Mesendoderm (in vitro differentiated cells): ENCODE data around the gene TRIM16.
"Not testable (repeated sequence)": the region's sequence is repeated elsewhere in the genome, so short reads cannot be mapped to it uniquely, and the experiment has no call there.

Experiments used
- DNase-seq: peaks from one replicate; pipeline ENCODE4 v3.0.0; 2013
- H2AK5ac ChIP-seq: 2 replicates; pipeline ENCODE4 v1.6.1; 2013; ENCODE audit warnings: low read length, inconsistent platforms
- H2BK120ac ChIP-seq: 2 replicates; pipeline ENCODE4 v1.6.1; 2013; ENCODE audit warnings: low read depth, mild to moderate bottlenecking, low read length, moderate library complexity, mixed read lengths
- H2BK15ac ChIP-seq: replicated peaks from 2 replicates; pipeline ENCODE4 v1.6.1; 2013; ENCODE audit warnings: low read depth, mild to moderate bottlenecking, moderate library complexity
- H2BK5ac ChIP-seq: 2 replicates; pipeline ENCODE4 v1.6.1; 2013; ENCODE audit warnings: low read length, inconsistent platforms
- H3K18ac ChIP-seq: 2 replicates; pipeline ENCODE4 v1.6.1; 2013; ENCODE audit warnings: mild to moderate bottlenecking, low read length, mixed read lengths
- H3K23ac ChIP-seq: one replicate; pipeline ENCODE4 v1.6.1; 2013; ENCODE audit warnings: low read length
- H3K27ac ChIP-seq: 2 replicates; pipeline ENCODE4 v1.5.1; 2013; ENCODE audit warnings: low read depth, mild to moderate bottlenecking, inconsistent platforms, low read length, moderate library complexity
- H3K27me3 ChIP-seq: 2 replicates; pipeline ENCODE4 v1.6.1; 2013; ENCODE audit warnings: low read length, control low read depth, mild to moderate bottlenecking, inconsistent platforms; ENCODE audit not compliant: insufficient read depth, poor library complexity
- H3K36me3 ChIP-seq: 2 replicates; pipeline ENCODE4 v1.6.1; 2013; ENCODE audit warnings: low read length, inconsistent platforms; ENCODE audit not compliant: control insufficient read depth, insufficient read depth
- H3K4ac ChIP-seq: one replicate; pipeline ENCODE4 v1.6.1; 2013; ENCODE audit warnings: low read depth, mild to moderate bottlenecking, low read length, moderate library complexity
- H3K4me1 ChIP-seq: 2 replicates; pipeline ENCODE4 v1.6.1; 2013; ENCODE audit warnings: low read depth, low read length, inconsistent platforms; ENCODE audit not compliant: control insufficient read depth
- H3K4me2 ChIP-seq: 2 replicates; pipeline ENCODE4 v1.6.1; 2013; ENCODE audit warnings: low read length
- H3K4me3 ChIP-seq: 2 replicates; pipeline ENCODE4 v1.5.1; 2013; ENCODE audit warnings: mild to moderate bottlenecking, low read length
- H3K56ac ChIP-seq: one replicate; pipeline ENCODE4 v1.6.1; 2013; ENCODE audit warnings: low read length
- H3K79me1 ChIP-seq: 2 replicates; pipeline ENCODE4 v1.6.1; 2013; ENCODE audit warnings: low read length, inconsistent platforms
- H3K79me2 ChIP-seq: 2 replicates; pipeline ENCODE4 v1.6.1; 2013; ENCODE audit warnings: mild to moderate bottlenecking, low read length; ENCODE audit not compliant: control insufficient read depth, insufficient read depth
- H3K9ac ChIP-seq: 2 replicates; pipeline ENCODE4 v1.6.1; 2013; ENCODE audit warnings: low read length, inconsistent platforms
- H4K5ac ChIP-seq: one replicate; pipeline ENCODE4 v1.6.1; 2013; ENCODE audit warnings: low read length
- H4K8ac ChIP-seq: one replicate; pipeline ENCODE4 v1.6.1; 2013; ENCODE audit warnings: low read depth, mild to moderate bottlenecking, control low read depth, low read length, moderate library complexity
- WGBS: extraction: QIAGEN DNeasy Blood & Tissue Kit; methylation state at CpG from one replicate; pipeline ENCODE4 v1.1.7; 2013; ENCODE audit warnings: low lambda C conversion rate, missing lambda C conversion rate; ENCODE audit not compliant: insufficient coverage; ENCODE audit errors: extremely low coverage; 5-methylcytosine and 5-hydroxymethylcytosine counted together

The TRIM16 gene

DNA sequence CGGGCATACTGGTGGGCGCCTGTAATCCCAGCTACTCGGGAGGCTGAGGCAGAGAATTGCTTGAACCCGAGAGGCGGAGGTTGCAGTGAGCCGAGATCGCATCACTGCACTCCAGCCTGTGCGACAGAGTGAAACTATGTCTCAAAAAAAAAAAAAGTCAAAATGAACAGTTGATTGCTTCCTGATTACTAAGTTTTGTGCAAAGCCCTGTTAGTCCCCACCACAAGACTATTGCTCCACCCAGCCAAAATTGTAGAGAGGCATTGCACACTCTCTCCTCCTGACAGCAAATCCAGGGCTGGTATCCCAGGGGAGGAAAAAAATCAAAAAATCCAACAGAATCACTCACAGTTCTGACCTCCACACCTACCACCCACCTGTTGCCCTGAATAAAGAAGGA, 91.2 kb downstream of the TRIM16 start:
- H3K4me2 ChIP-seq, H3K9ac ChIP-seq, H3K79me1 ChIP-seq, H3K27me3 ChIP-seq, H2BK120ac ChIP-seq, H3K56ac ChIP-seq, DNase-seq, H2AK5ac ChIP-seq, H2BK5ac ChIP-seq, H3K23ac ChIP-seq, H3K4ac ChIP-seq, H3K18ac ChIP-seq, H3K36me3 ChIP-seq, H3K79me2 ChIP-seq, H3K4me3 ChIP-seq, H3K4me1 ChIP-seq, H4K5ac ChIP-seq, H4K8ac ChIP-seq, H2BK15ac ChIP-seq, H3K27ac ChIP-seq: not testable (repeated sequence)
- no CpG with 5 or more reads among the region's 8 CpGs for WGBS

DNA sequence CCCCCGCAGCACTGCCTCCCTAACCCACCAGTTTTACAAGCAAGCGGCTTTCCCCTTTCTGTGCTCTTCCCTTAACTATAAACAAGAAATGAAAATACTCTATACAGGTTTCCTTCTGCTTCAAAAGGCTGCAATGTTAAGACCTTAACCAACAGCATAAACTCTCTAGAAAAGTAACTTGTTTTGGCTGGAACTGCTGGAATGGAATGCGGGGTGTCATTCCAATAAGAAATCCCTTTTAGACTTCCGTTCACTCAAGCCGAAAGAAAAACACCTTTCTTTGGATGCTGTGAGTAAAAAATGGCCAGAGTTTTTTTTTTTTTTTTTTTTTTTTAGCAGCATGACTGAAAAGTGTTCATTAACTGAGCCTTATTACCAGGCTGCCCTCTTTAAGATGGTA, 92.1 kb downstream of the TRIM16 start:
- H3K4me2 ChIP-seq, H2BK15ac ChIP-seq, H3K23ac ChIP-seq, H3K27me3 ChIP-seq, H2BK5ac ChIP-seq, DNase-seq, H3K4ac ChIP-seq, H3K56ac ChIP-seq, H3K9ac ChIP-seq, H3K4me1 ChIP-seq, H3K18ac ChIP-seq, H2AK5ac ChIP-seq, H4K8ac ChIP-seq, H3K36me3 ChIP-seq, H3K27ac ChIP-seq, H3K79me2 ChIP-seq, H2BK120ac ChIP-seq, H4K5ac ChIP-seq, H3K4me3 ChIP-seq, H3K79me1 ChIP-seq: not testable (repeated sequence)
- WGBS = no CpG with 5 or more reads among the region's 5 CpGs

DNA sequence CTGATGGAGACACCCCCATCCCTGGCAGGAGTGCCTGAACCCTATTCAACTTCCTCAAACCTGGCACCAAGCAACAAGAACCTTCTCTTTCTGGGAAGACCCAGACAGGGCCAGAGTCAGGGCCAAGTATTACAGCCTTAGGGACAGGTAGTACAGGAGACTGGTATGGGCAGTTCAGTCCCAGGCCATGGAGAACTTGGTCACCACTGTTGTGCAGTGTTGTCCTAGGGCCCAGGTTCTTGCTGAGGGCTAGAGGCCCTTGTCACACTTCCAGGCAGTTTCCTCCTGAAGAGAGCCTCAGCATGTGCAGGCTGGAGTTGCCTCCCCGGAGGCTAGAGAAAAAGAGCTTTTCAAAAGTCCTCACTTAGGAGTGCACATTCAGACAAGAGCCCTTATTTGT, 93.3 kb downstream of the TRIM16 start:
- not testable (repeated sequence) for H3K9ac ChIP-seq, H2BK120ac ChIP-seq, H3K23ac ChIP-seq, H3K4me3 ChIP-seq, H4K8ac ChIP-seq, H2AK5ac ChIP-seq, H2BK15ac ChIP-seq, H2BK5ac ChIP-seq, H3K4me1 ChIP-seq, H3K27me3 ChIP-seq, H3K27ac ChIP-seq, H4K5ac ChIP-seq, H3K4me2 ChIP-seq, H3K79me2 ChIP-seq, H3K36me3 ChIP-seq, H3K56ac ChIP-seq, H3K4ac ChIP-seq, H3K79me1 ChIP-seq, H3K18ac ChIP-seq, DNase-seq
- no CpG with 5 or more reads among the region's 1 CpG for WGBS

DNA sequence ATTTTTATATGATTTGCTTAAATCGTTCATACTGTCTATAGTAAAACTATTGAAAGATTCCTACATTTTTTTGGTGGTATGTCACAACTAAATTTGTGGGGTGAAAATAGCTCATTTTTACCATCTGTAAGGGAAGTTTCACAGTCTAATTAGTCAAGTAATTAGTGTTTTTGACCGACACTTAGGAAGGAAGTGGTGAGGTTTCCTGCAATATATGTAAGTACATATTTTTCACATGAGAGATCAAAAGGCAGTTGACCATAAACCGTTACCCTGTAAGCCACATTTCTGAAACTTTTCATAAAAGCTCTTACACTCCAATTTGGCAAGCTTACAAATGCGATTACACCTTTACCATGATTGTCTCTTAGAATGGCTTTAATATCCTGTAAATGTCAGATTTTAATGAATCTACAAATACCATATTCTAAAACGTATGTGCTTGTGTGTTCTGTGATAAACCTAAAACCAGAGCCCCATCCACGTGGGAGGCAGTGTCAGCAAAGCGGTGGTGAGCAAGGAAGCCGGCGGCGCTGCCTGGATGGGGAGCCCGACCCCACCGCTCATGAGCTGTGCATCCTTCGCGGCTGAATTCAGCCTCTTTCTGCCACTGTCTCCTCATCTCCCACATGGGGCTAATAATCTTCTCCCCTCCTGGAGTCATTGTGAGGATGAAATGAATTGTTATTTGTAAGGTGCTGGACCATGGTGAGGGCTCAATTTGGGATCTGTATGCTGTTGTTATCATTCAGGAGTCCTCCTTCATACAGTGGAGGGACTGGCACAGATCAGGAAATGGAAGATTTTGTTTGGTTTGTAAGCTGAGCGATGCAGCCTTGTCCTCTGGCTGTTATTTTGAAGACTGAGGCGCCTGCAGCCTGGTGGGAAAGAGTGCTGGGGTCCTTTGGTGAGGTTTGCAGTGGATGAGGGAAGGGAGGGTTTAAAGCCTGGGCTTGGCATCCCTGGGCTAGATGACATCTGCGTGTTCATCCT, 94.3 kb downstream of the TRIM16 start:
- H3K18ac ChIP-seq = not testable (repeated sequence)
- no CpG with 5 or more reads among the region's 17 CpGs for WGBS

DNA sequence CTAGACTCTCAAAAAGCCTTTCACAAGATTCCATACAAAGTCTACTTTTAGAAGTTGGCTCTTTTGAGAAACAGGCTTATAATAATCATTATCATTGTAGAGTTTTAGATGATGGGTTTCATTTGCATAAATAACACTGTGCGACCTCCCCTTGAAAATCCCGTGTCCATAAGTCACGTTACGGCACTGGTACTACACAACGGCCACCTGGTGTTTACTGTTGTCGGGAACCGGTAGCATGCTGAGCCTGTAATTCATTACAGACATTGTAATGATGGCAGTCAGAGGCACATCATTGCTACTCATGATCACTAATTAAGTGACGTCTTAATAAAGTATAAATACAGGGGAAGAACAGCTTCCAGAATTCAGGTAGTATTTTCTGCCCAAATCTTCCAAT, 96.1 kb downstream of the TRIM16 start:
- not testable (repeated sequence) for H3K27me3 ChIP-seq

More for the DNA sequence above, 94.3 kb downstream of the TRIM16 start:
- H4K5ac ChIP-seq, H3K4me2 ChIP-seq, H3K27ac ChIP-seq, H3K36me3 ChIP-seq, H3K4me1 ChIP-seq, H3K9ac ChIP-seq, H3K79me2 ChIP-seq, H3K4ac ChIP-seq, H3K4me3 ChIP-seq, H3K23ac ChIP-seq, H3K56ac ChIP-seq, DNase-seq, H2BK120ac ChIP-seq, H4K8ac ChIP-seq, H2BK15ac ChIP-seq, H3K79me1 ChIP-seq, H2BK5ac ChIP-seq, H2AK5ac ChIP-seq, H3K27me3 ChIP-seq: not testable (repeated sequence)

More for the DNA sequence above, 96.1 kb downstream of the TRIM16 start:
- not testable (repeated sequence) for H3K36me3 ChIP-seq, H4K5ac ChIP-seq, H3K18ac ChIP-seq, H3K56ac ChIP-seq, H4K8ac ChIP-seq, H3K27ac ChIP-seq, H2BK120ac ChIP-seq, H3K79me2 ChIP-seq, DNase-seq, H3K4me1 ChIP-seq, H3K79me1 ChIP-seq, H2BK5ac ChIP-seq, H3K23ac ChIP-seq, H3K4me2 ChIP-seq, H2BK15ac ChIP-seq, H3K4me3 ChIP-seq, H2AK5ac ChIP-seq, H3K4ac ChIP-seq, H3K9ac ChIP-seq
- no CpG with 5 or more reads among the region's 8 CpGs for WGBS
